AG04449 (cell line): Measurements from ENCODE around the gene LARP1B.
"Not testable (repeated sequence)": the region's sequence is repeated elsewhere in the genome, so short reads cannot be mapped to it uniquely, and the experiment has no call there.

ENCODE experiments used
- CTCF ChIA-PET: fragments of 350-600 bp; formaldehyde crosslinking; extraction: SDS; loops from one replicate; lab custom pipeline; 2021; ENCODE audit warnings: antibody characterized with exemption; lab: Yijun Ruan, JAX
- POLR2A ChIA-PET: fragments of 400-600, 350-600 bp; formaldehyde crosslinking; extraction: SDS; loops from one replicate; lab custom pipeline; 2020; ENCODE audit warnings: antibody characterized with exemption, inconsistent platforms; lab: Yijun Ruan, JAX
- DNase-seq: peaks from one replicate; pipeline ENCODE4 v3.0.0-alpha.2; 2010; ENCODE audit warnings: low read depth, low spot score
- H3K4me3 ChIP-seq: 2 replicates; pipeline ENCODE4 v1.5.1; 2011; ENCODE audit warnings: low read depth, mild to moderate bottlenecking, control low read depth, low read length
- CTCF ChIP-seq: IDR thresholded peaks from one replicate; pipeline ENCODE4 v1.5.1; 2011; ENCODE audit warnings: mild to moderate bottlenecking, moderate library complexity, low read length, control low read depth, inconsistent platforms; ENCODE audit not compliant: insufficient read depth; ENCODE audit errors: missing control alignments

The LARP1B gene

GRCh38 chr4:128241019-128241418 is 179.9 kb downstream of the LARP1B start:
- H3K4me3 ChIP-seq, result no peak overlapping the region
- TF ChIP-seq CTCF, result no peak
- ChIA-PET CTCF (interaction anchor here (0.8 kb wide), 1 partner anchor 11 kb away, joined by 3 read pairs; no protein-coding TSS in a partner anchor), POLR2A (interaction anchor here (0.8 to 1.4 kb wide), 5 partner anchors 12 to 46 kb away, joined by 4 to 12 read pairs (median 4); partner anchors contain the start of gene PGRMC2)
- no peak for DNase-seq

GRCh38 chr4:128241425-128241913 is 180.4 kb downstream of the LARP1B start:
- peak; percentile 98 for DNase-seq
- POLR2A ChIA-PET, result interaction anchor here (0.8 to 1.4 kb wide), 5 partner anchors 12 to 45 kb away, joined by 4 to 12 read pairs (median 4); partner anchors contain the start of gene PGRMC2
- no peak for TF ChIP-seq CTCF
- H3K4me3 ChIP-seq, result no peak overlapping the region
- CTCF ChIA-PET, result no interaction called here

- DNase-seq, result no peak
- no peak overlapping the region for H3K4me3 ChIP-seq
- TF ChIP-seq CTCF, result no peak
- ChIA-PET POLR2A (interaction anchor here (0.8 to 1.4 kb wide), 5 partner anchors 12 to 45 kb away, joined by 4 to 12 read pairs (median 4); partner anchors contain the start of gene PGRMC2), CTCF (no interaction called here)
These were observed 180.9 kb downstream of the LARP1B start for GRCh38 chr4:128241981-128242380.

- ChIA-PET CTCF (no interaction called here), POLR2A (no interaction called here)
- no peak overlapping the region for H3K4me3 ChIP-seq
- TF ChIP-seq CTCF, result no peak
- no peak for DNase-seq
These were observed 181.5 kb downstream of the LARP1B start for GRCh38 chr4:128242601-128243000.

- POLR2A ChIA-PET, result no interaction called here
- TF ChIP-seq CTCF, result no peak
- DNase-seq, result no peak
- no peak overlapping the region for H3K4me3 ChIP-seq
- CTCF ChIA-PET, result no interaction called here
These were observed 183.3 kb downstream of the LARP1B start for GRCh38 chr4:128244379-128244778.

GRCh38 chr4:128245391-128245790 is 184.3 kb downstream of the LARP1B start:
- POLR2A ChIA-PET, DNase-seq, H3K4me3 ChIP-seq: not testable (repeated sequence)
- CTCF ChIA-PET, result interaction anchor here (1.6 kb wide), 1 partner anchor 354 kb away, joined by 4 read pairs; no protein-coding TSS in a partner anchor

- CTCF ChIA-PET, result no interaction called here
- no peak for TF ChIP-seq CTCF
- H3K4me3 ChIP-seq, result no peak overlapping the region
- POLR2A ChIA-PET, result no interaction called here
- no peak for DNase-seq
These were observed 186.8 kb downstream of the LARP1B start for GRCh38 chr4:128247906-128248305.
